ENCODE results near the gene CEACAM21. TPM values are rescaled to one million over a fixed set of nuclear protein-coding genes. Genes with fewer than 3 reads are reported as not detected.
A peak's percentile ranks its signal among the peaks of the same experiment; 100 is the strongest.

CEACAM21 gene
- total RNA-seq, 4 donors from 2014 or later = 4.3 TPM; not detected in 3

- H3K9me3 ChIP-seq = peaks cover 0 to 4% (median 0%) of the 10 kb centered on the region in 3 donors
- peak overlapping the region in 1 of 2 donors; percentile 23 for H3K4me3 ChIP-seq
- peaks cover 75% of the 10 kb centered on the region for H3K27me3 ChIP-seq
- ATAC-seq = no peak
- 0% methylated on average over 1 to 9 of the region's 59 CpGs for WGBS, 2 donors (ENCODE audit: low coverage in 1 of 2)
- H3K27ac ChIP-seq = no peak overlapping the region
- H3K36me3 ChIP-seq = no peaks in the 10 kb centered on the region
- no peak for TF ChIP-seq POLR2A (IDR thresholded peaks at IDR 0.05)
- no peak for TF ChIP-seq POLR2AphosphoS5 (IDR thresholded peaks at IDR 0.05)
- no peak for TF ChIP-seq EP300 (IDR thresholded peaks at IDR 0.05)
- peaks cover 0 to 19% (median 0%) of the 10 kb centered on the region in 3 donors for H3K4me1 ChIP-seq
Measured at GRCh38 chr19:41564515-41565378, 11.2 kb upstream of the CEACAM21 start.

DNA sequence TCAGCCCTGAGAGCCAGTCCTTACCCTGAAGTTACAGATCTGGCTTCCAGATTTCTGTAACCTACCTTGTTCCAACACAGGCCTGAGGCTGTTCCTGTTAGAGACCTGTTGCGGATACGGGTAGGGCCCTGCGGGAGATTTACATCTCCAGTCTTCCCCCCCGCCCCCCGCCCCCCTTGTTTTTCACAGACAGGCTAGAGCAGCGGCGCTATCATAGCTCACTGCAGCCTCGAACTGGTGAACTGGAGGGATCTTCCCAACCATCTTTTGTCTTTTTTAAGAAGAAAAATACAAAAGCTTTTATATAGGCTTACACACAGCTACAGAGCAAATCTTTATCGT, 10.6 kb upstream of the CEACAM21 start:
- ATAC-seq = no peak
- WGBS, 2 donors (ENCODE audit: low coverage in 1 of 2) = 29% methylated on average over 3 of the region's 9 CpGs; no CpG with 5 or more reads in 1 of the 2 donors
- Histone ChIP-seq H3K4me1 (peaks cover 0 to 19% (median 0%) of the 10 kb centered on the region in 3 donors), H3K9me3 (peaks cover 0 to 4% (median 0%) of the 10 kb centered on the region in 3 donors), H3K36me3 (no peaks in the 10 kb centered on the region), H3K27ac (no peak overlapping the region), H3K4me3 (no peak overlapping the region), H3K27me3 (peaks cover 75% of the 10 kb centered on the region)
- no peak for TF ChIP-seq POLR2AphosphoS5 (IDR thresholded peaks at IDR 0.05)
- TF ChIP-seq, protein P1, sequence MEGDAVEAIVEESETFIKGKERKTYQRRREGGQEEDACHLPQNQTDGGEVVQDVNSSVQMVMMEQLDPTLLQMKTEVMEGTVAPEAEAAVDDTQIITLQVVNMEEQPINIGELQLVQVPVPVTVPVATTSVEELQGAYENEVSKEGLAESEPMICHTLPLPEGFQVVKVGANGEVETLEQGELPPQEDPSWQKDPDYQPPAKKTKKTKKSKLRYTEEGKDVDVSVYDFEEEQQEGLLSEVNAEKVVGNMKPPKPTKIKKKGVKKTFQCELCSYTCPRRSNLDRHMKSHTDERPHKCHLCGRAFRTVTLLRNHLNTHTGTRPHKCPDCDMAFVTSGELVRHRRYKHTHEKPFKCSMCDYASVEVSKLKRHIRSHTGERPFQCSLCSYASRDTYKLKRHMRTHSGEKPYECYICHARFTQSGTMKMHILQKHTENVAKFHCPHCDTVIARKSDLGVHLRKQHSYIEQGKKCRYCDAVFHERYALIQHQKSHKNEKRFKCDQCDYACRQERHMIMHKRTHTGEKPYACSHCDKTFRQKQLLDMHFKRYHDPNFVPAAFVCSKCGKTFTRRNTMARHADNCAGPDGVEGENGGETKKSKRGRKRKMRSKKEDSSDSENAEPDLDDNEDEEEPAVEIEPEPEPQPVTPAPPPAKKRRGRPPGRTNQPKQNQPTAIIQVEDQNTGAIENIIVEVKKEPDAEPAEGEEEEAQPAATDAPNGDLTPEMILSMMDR (IDR thresholded peaks at IDR 0.05) = no peak
- TF ChIP-seq POLR2A (IDR thresholded peaks at IDR 0.05) = no peak
- no peak for TF ChIP-seq EP300 (IDR thresholded peaks at IDR 0.05)

DNA sequence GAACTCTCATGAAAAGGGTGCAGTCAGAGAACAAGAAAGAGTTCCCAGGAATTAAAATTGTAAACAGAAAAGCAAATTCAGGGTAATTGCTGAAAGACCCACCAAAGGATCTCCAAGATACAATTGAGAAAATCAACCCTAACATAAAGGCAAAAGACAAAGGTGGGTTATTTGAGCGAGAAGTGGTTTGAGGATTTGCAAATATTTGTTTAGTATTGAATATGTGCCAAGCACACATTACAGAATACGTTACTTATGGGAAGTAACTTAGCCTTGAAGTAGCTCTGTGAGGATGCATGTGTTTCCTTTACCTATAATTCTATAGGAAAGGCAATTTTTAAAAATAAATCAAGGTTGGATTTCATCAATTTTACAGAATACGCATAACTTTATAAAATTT, 10.0 kb upstream of the CEACAM21 start:
- Histone ChIP-seq H3K36me3 (no peaks in the 10 kb centered on the region), H3K27ac (no peak overlapping the region), H3K27me3 (peaks cover 77% of the 10 kb centered on the region), H3K9me3 (peaks cover 0 to 4% (median 0%) of the 10 kb centered on the region in 3 donors), H3K4me3 (no peak overlapping the region), H3K4me1 (peaks cover 0 to 19% (median 0%) of the 10 kb centered on the region in 3 donors)
- WGBS, 2 donors (ENCODE audit: low coverage in 1 of 2) = 39 to 43% methylated on average over 3 of the region's 3 CpGs
- no peak for ATAC-seq
- TF ChIP-seq, protein P1 (IDR thresholded peaks at IDR 0.05) = no peak
- TF ChIP-seq POLR2A (IDR thresholded peaks at IDR 0.05) = no peak
- TF ChIP-seq EP300 (IDR thresholded peaks at IDR 0.05) = no peak
- TF ChIP-seq POLR2AphosphoS5 (IDR thresholded peaks at IDR 0.05) = no peak

DNA sequence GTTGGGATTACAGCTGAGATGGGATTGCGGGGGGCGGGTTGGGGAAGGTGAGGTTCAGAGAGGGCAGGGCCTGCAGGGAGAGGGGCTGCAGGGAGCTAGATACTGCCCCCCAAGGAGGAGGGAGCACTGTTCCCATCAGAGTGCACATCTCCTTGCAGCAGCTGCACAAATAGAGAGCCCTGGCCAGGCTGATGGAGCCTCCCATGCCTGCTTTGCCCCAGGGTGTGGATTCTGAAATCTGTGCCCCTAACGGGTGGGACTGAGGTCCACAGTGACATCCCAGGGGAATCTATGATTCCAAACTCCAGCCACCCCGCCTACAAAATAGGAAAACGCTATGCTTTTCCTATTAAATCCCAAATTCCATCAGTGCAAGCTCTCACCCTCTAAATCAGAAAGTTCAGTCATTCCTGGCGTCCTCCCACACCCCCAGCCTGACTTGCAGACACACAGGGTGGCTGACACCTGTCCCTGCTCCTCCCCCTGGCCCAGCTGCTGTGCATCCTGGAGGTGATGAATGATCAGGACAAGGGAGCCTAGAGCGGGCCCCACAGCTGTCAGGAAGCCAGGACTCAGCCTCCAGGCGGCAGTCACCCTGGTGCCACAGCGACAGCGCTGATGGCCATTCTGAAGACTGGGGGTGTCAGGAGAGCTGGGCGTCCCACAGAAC, 6.3 kb upstream of the CEACAM21 start:
- TF ChIP-seq EP300 (IDR thresholded peaks at IDR 0.05) (no peak), POLR2AphosphoS5 (IDR thresholded peaks at IDR 0.05) (no peak), POLR2A (IDR thresholded peaks at IDR 0.05) (no peak)
- TF ChIP-seq, protein P1 (IDR thresholded peaks at IDR 0.05) = no peak
- H3K9me3 ChIP-seq = peaks cover 0 to 4% (median 0%) of the 10 kb centered on the region in 3 donors
- ATAC-seq = no peak
- no peak overlapping the region for H3K27ac ChIP-seq
- H3K27me3 ChIP-seq = peaks cover 75% of the 10 kb centered on the region
- no peak overlapping the region for H3K4me3 ChIP-seq
- 20 to 26% methylated on average over 3 of the region's 11 CpGs for WGBS, 2 donors (ENCODE audit: low coverage in 1 of 2)
- H3K36me3 ChIP-seq = no peaks in the 10 kb centered on the region
- peaks cover 0 to 5% (median 0%) of the 10 kb centered on the region in 3 donors for H3K4me1 ChIP-seq

- H3K4me3 ChIP-seq = no peak overlapping the region
- ATAC-seq = no peak
- no peak overlapping the region for H3K27ac ChIP-seq
- 14% methylated on average over 1 of the region's 3 CpGs; no CpG with 5 or more reads in 1 of the 2 donors for WGBS, 2 donors (ENCODE audit: low coverage in 1 of 2)
- H3K36me3 ChIP-seq = no peaks in the 10 kb centered on the region
- H3K4me1 ChIP-seq = no peaks in the 10 kb centered on the region
- peaks cover 0 to 4% (median 0%) of the 10 kb centered on the region in 3 donors for H3K9me3 ChIP-seq
- no peak for TF ChIP-seq EP300 (IDR thresholded peaks at IDR 0.05)
- no peak for TF ChIP-seq POLR2AphosphoS5 (IDR thresholded peaks at IDR 0.05)
- TF ChIP-seq POLR2A (IDR thresholded peaks at IDR 0.05) = no peak
- TF ChIP-seq, protein P1 (IDR thresholded peaks at IDR 0.05) = no peak
- peaks cover 70% of the 10 kb centered on the region for H3K27me3 ChIP-seq
Measured at GRCh38 chr19:41570179-41570578, 5.8 kb upstream of the CEACAM21 start.

Measured in gastroesophageal sphincter (tissue), 4 donors.